GM03348 (cell line): ENCODE data around the gene MRPL34.
"Not testable (repeated sequence)": the region's sequence is repeated elsewhere in the genome, so short reads cannot be mapped to it uniquely, and the experiment has no call there.

Experiments used
- DNase-seq: peaks from one replicate; pipeline ENCODE4 v3.0.0; 2012; ENCODE audit warnings: low spot score

Gene MRPL34

DNA sequence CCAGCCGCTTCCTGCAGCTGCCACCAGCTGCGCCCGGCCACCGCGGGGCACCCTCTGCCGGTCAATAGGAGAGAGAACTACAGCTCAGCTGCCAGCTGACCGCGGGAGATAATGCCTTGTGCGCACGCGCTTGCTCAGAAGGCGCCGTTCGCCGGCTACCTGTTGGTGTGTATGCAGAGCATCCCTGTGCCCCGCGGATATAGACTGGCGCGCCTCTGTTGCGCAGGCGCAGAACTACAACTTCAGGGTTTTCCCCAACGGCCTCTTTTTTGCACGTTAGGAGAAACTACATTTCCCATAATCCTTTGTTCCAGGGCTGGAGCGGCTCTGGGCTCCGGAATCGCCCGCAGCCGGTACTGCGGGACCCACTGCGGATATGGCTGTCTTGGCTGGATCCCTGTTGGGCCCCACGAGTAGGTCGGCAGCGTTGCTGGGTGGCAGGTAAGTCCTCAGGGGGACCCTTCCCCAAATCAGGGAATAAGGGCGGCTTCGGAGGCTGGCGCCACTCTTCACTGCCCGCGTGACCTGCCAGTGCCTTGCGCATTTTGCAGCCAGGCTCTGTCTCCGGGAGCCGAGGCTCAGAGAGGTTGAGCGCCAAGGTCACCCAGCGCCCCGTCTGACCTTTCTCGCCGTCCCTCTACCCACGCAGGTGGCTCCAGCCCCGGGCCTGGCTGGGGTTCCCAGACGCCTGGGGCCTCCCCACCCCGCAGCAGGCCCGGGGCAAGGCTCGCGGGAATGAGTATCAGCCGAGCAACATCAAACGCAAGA, at the start of gene MRPL34:
Gene MRPL34 (plus strand): TSS at position 356 of the 768 bp plus-strand sequence. CDS start 21 bp downstream, at position 377.
- DNase-seq, result peak; percentile 91

DNA sequence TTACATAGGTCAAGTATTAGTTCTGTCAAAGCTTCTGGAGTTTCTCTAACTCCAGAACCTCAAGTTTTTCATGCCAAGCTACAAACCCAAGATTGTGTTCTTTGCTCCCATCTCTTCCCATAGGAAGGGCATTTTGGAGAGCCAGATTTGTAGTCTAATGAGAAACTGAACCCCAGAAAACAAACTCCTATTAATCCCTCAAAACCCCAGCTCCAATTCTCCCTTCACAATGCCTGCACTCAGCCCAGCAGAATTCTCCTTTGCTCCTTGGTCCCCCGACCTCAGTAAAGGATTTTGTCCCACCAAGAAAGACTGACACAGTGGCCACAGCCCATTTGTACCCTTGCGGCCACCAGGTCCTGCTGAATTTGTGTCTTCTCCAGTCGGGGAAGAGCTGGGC, 49.5 kb upstream of the MRPL34 start:
- no peak for DNase-seq

- DNase-seq, result no peak
These were observed 46.4 kb upstream of the MRPL34 start for GRCh38 chr19:17259118-17259780.

DNA sequence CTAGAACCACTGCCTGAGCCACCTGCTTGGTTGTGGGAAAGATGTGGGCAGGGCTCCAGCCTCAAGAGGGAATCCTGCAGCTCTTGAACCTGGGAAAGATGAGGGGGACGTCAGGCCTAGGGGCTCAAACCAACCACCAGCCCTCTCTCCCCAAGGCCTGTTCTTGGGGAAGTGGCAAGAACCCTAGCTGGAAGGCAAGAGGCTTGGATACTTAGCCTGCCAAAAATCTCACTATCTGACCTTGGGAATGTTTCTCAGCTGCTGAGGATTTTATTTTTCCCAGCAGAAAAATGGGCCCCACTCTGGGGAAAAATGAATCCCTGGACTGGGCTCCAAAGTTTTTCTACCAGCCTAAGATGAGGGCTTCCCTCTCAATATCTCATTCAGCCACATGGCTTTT, 45.7 kb upstream of the MRPL34 start:
- DNase-seq, result no peak

- DNase-seq, result peak; percentile 87
These were observed 44.8 kb upstream of the MRPL34 start for GRCh38 chr19:17260842-17261325.

DNA sequence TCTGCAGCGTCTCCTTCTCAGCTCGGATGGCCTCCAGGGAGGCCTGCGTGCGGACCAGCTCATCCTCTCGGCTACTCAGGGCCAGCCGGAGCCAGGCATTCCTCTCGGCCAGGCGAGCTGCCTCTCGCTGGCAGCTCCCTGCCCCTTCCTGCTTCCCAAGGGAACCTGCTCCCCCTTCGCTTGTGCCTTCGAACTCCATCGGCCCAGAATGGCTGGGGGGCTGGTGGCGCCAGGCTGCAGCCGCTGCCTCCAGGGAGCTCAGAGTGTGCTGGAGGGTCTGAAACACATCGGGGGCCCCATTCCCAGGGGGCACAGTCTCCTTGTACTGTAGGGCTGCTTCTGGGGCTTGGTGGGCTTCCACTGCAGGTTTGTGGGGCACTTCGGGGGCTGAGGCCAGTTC, 43.1 kb upstream of the MRPL34 start:
- DNase-seq, result no peak

- DNase-seq, result no peak
These were observed 41.7 kb upstream of the MRPL34 start for GRCh38 chr19:17263712-17264640.

- no peak for DNase-seq
These were observed 41.1 kb upstream of the MRPL34 start, which contains the start of gene USHBP1 for GRCh38 chr19:17264641-17264979. Gene USHBP1 (minus strand): TSS chr19:17264745. CDS start chr19:17264299, 446 bp downstream.

- no peak for DNase-seq
These were observed 39.6 kb upstream of the MRPL34 start for GRCh38 chr19:17266026-17266425.

GRCh38 chr19:17266589-17266974, 39.1 kb upstream of the MRPL34 start:
- DNase-seq, result no peak

GRCh38 chr19:17266975-17267788, 38.5 kb upstream of the MRPL34 start, which contains the start of gene BABAM1:
Gene BABAM1 (plus strand): TSS chr19:17267443. CDS start chr19:17268807, 1,364 bp downstream.
- DNase-seq, result peak; percentile 100

DNA sequence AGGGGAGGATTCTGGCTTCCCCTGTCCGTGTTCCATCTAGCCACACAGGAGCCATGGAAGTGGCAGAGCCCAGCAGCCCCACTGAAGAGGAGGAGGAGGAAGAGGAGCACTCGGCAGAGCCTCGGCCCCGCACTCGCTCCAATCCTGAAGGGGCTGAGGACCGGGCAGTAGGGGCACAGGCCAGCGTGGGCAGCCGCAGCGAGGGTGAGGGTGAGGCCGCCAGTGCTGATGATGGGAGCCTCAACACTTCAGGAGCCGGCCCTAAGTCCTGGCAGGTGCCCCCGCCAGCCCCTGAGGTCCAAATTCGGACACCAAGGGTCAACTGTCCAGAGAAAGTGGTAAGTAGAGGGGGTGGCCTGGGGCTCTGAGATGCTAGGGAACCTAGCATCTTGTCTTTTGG, 36.9 kb upstream of the MRPL34 start:
- DNase-seq, result no peak

- DNase-seq, result not testable (repeated sequence)
These were observed 30.8 kb upstream of the MRPL34 start for GRCh38 chr19:17274892-17275291.

GRCh38 chr19:17275441-17276175, 30.1 kb upstream of the MRPL34 start:
- DNase-seq, result no peak

- DNase-seq, result no peak
These were observed 26.2 kb upstream of the MRPL34 start for GRCh38 chr19:17279436-17279835.

DNA sequence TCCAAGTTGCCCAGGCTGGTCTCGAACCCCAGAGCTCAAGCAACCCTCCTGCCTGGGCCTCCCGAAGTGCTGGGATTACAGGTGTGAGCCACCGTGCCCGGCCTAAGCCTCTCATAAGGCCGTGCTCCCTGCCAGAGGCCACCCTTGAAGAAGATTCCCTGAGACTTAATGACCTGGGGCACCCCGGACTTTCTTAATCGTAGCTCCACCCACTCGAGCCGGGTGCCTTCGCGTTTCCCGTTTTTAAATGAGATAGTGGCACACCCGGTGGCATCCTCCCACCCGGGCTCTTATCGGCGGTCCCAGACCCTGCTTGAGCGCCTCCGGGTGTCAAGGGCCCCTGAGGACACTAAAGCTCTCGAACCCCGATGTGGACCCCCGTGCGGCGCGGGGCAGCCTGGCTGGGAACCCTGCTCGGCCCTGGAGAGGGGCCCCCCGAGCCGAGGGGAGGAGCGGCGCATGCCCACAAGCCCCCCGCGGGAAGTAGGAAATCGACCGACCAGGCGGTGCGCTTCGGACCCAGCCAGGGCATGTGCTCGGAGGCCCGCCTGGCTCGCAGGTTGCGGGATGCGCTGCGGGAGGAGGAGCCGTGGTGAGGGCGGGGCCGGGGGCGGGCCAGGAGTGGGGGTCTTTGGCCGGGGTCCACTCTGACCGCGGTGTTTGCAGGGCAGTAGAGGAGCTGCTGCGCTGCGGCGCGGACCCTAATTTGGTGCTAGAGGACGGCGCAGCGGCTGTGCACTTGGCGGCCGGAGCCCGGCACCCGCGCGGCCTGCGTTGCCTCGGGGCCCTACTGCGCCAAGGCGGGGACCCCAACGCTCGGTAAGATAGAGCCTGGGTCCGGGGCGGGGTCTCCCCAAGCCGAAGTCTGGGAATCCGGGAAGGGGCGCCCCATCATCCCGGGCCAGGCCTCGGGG, 24.0 kb upstream of the MRPL34 start, which contains the start of gene ANKLE1:
Gene ANKLE1 (plus strand): TSS at position 511 of the 914 bp plus-strand sequence. CDS start 20 bp downstream, at position 531.
- DNase-seq, result peak; percentile 56

- DNase-seq, result peak; percentile 91
These were observed 23.1 kb upstream of the MRPL34 start for GRCh38 chr19:17282488-17283125.

DNA sequence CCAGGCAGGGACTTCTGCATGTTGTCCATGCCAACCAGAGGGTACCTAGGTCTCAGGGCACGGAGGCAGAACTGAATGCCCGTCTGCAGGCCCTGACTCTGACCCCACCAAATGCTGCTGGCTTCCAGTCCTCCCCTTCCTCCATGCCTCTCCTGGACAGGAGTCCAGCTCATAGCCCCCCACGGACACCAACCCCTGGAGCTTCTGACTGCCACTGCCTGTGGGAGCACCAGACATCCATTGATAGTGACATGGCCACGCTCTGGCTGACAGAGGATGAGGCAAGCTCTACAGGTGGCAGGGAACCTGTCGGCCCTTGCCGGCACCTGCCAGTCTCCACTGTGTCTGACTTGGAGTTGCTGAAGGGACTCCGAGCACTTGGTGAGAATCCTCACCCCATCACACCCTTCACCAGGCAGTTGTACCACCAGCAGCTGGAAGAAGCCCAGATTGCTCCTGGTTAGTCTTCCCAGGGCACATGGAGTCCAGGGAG, 22.1 kb upstream of the MRPL34 start:
- DNase-seq, result no peak
